Measurements from ENCODE around the gene ART1.
"Not testable (repeated sequence)": the region's sequence is repeated elsewhere in the genome, so short reads cannot be mapped to it uniquely, and the experiment has no call there.

ART1 gene, protein sequence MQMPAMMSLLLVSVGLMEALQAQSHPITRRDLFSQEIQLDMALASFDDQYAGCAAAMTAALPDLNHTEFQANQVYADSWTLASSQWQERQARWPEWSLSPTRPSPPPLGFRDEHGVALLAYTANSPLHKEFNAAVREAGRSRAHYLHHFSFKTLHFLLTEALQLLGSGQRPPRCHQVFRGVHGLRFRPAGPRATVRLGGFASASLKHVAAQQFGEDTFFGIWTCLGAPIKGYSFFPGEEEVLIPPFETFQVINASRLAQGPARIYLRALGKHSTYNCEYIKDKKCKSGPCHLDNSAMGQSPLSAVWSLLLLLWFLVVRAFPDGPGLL

DNA sequence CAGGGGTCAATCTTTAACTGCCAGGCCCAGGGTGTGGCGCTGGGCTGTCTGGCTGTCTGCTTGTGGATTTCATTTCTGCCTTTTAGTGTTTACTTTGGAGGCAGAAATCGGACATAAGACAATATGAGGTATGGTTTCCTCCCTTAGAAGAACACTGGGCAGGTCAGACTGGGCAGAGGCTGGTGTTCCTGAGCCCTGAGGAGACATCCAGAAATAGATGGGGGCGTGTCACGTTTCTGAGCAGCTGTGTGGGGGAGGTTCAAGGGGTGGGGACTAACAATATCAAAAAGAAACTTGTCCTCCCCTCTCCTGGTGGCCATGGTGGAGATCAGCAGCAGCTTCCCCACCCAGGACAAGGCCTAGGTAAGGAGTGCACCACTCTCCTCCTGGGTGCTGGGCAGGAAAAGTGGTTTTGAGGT, at the start of gene ART1:
Gene ART1, plus strand, starts transcription at position 312 of the 419 bp plus-strand sequence. CDS start 14,086 bp downstream, outside the sequence.
- H3K4me3 ChIP-seq (ENCODE audit: low read depth, low read length) = no peak within 1 kb of the TSS
- TF ChIP-seq, protein P1, sequence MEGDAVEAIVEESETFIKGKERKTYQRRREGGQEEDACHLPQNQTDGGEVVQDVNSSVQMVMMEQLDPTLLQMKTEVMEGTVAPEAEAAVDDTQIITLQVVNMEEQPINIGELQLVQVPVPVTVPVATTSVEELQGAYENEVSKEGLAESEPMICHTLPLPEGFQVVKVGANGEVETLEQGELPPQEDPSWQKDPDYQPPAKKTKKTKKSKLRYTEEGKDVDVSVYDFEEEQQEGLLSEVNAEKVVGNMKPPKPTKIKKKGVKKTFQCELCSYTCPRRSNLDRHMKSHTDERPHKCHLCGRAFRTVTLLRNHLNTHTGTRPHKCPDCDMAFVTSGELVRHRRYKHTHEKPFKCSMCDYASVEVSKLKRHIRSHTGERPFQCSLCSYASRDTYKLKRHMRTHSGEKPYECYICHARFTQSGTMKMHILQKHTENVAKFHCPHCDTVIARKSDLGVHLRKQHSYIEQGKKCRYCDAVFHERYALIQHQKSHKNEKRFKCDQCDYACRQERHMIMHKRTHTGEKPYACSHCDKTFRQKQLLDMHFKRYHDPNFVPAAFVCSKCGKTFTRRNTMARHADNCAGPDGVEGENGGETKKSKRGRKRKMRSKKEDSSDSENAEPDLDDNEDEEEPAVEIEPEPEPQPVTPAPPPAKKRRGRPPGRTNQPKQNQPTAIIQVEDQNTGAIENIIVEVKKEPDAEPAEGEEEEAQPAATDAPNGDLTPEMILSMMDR (IDR thresholded peaks at IDR 0.05; ENCODE audit: low read depth, low read length, missing control alignments) = no peak
- DNase-seq (ENCODE audit: low read depth) = no peak

DNA sequence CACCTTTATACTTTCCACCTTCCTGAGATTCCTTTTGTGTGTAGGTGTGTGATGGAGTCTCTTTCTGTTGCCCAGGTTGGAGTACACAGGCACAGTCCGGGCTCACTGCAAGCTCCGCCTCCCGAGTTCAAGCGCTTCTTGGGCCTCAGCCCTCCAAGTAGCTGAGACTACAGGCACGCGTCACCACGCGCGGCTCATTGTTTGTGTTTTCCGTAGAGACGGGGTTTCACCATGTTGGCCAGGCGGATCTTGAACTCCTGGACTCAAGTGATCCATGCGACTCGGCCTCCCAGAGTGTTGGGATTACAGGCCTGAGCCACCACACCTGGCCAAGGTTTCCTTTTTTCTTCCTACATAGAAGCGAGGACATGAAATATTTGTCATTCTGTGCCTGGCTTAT, 47.2 kb upstream of the ART1 start:
- DNase-seq (ENCODE audit: low read depth); H3K4me3 ChIP-seq (ENCODE audit: low read depth, low read length): not testable (repeated sequence)

DNA sequence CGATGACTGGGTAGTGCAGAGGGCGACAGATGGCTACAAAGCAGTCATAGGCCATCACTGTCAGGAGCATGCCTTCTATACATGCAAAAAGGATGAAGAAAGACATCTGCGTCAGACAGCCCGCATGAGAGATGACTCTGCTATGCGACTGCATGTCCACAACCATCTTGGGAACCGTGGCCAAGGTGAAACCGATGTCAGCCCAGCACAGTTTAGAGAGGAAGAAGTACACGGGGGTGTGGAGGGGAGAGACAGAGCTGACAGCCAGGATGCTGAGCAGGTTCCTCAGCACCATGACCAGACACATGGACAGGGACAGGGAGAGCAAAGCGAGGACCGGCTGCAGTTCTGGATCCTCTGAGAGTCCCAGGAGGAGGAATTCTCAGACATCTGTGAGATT, 44.7 kb upstream of the ART1 start:
- H3K4me3 ChIP-seq (ENCODE audit: low read depth, low read length); DNase-seq (ENCODE audit: low read depth): not testable (repeated sequence)

DNA sequence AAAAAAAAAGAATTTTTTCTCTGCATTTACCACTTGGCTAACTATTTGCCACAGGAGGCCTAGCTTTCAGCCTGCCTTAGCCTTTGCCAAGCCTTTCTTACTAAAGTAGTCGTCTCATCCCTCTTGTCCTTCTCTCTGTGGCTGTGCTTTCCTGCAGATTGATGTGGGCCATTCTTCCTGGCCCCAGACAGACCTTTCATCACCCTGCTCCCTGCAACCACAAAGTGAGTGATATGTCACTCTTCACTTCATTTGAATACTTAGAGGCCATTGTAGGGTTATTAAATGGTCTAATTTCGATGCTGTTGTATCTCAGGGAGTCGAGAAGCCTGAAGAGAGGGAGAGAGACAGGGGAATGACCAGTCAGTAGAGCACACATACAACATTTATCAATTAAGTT, 40.8 kb upstream of the ART1 start:
- TF ChIP-seq, protein P1 (IDR thresholded peaks at IDR 0.05; ENCODE audit: low read depth, low read length, missing control alignments) = no peak
- H3K4me3 ChIP-seq (ENCODE audit: low read depth, low read length) = no peak overlapping the region
- DNase-seq (ENCODE audit: low read depth) = no peak

DNA sequence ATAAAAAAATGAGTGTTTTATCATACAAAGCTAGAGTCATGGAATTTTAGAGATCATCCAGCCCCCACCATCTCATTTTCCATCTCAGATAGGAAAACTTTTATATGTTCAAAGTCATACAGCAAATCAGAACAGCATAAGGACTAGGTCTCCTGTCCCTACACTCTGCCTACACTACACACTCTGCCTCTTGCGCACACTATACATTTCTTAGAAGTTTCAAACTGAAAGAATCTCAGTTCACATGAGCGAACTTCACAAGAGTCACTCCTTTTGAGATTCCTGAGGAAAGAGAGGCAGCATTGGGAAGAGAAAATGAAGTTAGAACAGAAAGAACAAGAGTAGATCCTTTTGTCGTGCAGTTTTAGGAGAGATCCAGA, 39.7 kb upstream of the ART1 start:
- TF ChIP-seq, protein P1 (IDR thresholded peaks at IDR 0.05; ENCODE audit: low read depth, low read length, missing control alignments) = no peak
- H3K4me3 ChIP-seq (ENCODE audit: low read depth, low read length) = no peak overlapping the region
- DNase-seq (ENCODE audit: low read depth) = no peak

DNA sequence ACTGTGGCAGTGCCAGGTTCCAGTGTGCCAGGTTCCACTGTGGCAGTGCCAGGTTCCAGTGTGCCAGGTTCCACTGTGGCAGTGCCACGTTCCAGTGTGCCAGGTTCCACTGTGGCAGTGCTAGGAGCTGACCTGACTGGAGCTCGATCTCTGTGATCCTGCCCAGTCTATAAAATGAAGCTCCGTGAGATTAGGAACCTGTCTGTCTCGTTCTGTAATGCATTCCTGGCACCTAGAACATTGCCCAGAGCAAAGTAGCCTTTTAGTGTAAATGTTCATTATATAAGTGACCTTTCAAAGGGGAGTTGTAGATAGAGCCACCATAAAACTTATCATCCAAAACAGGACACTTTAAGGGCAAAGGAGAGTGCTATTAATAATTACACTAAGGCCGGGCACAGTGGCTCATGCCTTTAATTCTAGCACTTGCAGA, 39.1 kb upstream of the ART1 start:
- TF ChIP-seq, protein P1 (IDR thresholded peaks at IDR 0.05; ENCODE audit: low read depth, low read length, missing control alignments) = no peak
- DNase-seq (ENCODE audit: low read depth) = no peak
- no peak overlapping the region for H3K4me3 ChIP-seq (ENCODE audit: low read depth, low read length)

DNA sequence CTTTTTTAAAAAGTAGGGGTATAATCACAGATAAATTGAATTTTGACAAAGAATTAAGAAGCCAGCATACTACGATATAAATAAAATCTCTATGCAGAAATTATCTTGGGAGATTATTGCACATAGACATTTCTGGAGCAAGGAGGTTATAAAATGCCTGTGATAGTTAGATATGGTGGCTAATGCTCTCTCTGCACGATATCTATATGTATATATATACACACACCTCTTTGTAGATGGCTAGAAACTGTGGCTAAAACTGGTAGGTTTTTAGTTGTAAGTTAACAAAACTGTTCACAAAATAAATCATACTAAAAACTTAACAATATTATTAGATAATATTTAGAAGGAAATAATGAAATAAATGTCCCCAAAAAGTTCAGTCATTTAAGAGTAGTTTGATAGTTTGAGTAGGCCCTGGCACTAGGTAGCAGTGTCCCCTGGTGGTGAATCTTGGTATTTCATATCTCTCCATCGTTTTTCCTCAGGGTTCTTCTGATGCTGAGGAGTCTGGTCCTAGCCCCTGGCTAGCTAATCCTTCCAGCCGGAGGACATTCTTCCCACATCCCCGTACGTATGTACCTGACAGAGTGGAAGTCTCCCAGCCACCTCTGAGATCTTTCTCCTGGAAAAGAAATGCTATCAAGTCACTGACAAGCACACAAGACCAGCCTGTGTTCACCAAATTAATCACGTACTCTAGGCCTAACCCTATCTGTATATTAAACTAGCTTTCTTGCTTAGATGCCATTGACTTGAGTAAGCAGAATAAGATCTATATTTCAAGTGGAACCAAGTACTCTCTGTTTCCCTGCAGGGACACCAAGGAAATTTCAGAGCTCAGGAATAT, 35.3 kb upstream of the ART1 start:
- no peak for DNase-seq (ENCODE audit: low read depth)
- H3K4me3 ChIP-seq (ENCODE audit: low read depth, low read length) = no peak overlapping the region
- TF ChIP-seq, protein P1 (IDR thresholded peaks at IDR 0.05; ENCODE audit: low read depth, low read length, missing control alignments) = peak; percentile 94

All from GM12864 (cell line).